GM15510 (cell line): ENCODE data around the gene FAM181A.

Experiments
- POLR2A ChIP-seq: IDR thresholded peaks from 3 replicates; pipeline ENCODE4 v1.6.1; 2011; ENCODE audit warnings: borderline replicate concordance; ENCODE audit not compliant: insufficient read length; ENCODE audit errors: extremely low read depth

FAM181A gene

DNA sequence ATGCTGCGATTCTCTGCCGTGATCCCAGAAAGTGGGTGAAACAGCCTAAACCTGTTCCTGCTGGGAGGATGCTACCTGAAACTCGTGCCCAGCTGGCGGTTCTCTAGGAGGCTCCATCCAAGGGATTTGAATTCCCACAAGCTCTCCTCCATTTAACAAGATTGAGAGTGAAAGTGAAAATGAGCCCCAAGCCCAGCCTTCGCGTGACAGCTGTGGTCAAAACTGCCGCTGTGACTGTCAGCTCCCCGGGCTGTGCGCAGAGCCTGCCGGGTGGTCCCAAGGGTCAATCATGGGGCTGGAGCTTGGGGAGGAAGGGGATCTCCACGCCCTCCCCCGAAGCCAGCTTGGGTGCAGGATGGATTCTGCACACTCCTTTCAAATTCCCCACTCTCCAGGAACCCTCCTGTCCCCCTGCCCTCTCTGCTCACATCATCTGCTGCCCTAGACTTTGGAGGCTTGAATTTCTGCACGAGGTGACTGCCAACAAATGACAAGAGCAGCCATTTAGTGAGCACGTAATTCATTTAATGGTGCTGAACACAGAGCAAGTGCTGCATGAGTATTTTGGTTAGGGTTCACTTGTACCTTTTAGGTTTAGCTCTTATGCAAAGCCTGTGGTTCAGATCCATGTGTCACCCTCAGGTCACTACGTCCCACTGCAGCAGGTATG, 44.0 kb downstream of the FAM181A start:
- peak; percentile 39 for TF ChIP-seq POLR2A

DNA sequence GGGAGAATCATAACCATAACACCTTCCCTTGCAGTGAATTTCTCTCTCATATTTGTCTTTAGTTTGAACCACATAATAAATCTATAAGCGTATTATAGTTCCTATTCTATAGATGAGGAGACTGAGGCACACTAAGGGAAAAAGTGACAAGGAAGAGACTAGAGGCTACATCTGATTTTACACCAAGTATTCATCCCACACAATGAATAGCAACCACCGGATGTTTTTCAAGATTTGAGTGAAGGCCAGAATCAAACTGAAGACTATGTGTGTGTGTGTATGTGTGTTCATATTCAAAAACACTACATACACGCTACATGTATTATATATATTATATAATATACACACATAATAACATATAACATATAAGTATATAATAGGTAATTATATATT, 44.5 kb downstream of the FAM181A start:
- TF ChIP-seq POLR2A, result no peak

DNA sequence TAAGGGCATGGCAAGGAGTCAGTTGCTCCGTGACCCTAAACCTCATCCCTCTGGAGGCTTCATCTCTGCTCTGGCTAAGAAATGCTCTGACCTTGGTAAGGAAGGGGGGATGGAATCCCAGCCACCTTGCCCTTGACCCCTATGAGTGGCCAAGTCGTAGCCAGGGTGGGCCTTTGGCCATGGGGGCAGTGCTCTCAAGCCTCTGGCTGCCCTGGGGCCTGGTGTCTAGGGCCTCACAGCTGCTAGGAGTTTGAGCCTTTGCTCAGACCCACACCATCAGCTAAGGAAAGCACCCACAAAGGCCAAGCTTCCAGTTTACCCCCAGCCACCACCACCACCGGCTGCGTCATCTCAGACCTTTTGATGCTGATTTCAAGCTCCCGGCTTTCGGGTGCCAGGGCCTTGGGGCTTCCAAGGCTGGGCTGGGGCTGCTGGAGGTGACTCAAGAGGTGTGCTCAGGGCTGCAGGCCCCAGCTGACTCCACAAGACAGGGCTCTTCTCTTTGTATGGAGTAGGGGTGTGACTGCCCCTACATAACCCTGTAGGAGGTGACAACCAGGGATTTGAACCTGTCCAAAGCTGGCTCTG, 45.6 kb downstream of the FAM181A start:
- TF ChIP-seq POLR2A, result no peak

DNA sequence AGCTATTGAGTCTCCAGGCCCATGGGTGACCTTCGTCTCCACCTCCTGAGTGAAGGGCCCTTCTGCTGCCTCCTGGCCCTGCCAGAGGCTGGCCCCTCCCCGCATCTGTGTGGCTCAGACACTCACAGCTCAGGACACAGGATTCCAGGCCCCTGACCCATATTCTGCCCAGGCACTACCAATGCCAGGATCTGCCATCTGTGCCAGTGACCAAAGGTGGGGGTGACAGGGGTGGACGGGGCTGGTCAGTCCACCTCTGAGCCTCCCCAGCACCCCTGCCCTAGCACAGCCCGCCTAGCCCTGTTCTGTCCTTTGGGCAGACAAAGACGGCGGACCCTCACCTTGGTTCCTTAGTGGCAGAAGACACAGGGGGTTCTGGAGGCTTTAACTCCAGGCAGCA, 46.5 kb downstream of the FAM181A start:
- no peak for TF ChIP-seq POLR2A

DNA sequence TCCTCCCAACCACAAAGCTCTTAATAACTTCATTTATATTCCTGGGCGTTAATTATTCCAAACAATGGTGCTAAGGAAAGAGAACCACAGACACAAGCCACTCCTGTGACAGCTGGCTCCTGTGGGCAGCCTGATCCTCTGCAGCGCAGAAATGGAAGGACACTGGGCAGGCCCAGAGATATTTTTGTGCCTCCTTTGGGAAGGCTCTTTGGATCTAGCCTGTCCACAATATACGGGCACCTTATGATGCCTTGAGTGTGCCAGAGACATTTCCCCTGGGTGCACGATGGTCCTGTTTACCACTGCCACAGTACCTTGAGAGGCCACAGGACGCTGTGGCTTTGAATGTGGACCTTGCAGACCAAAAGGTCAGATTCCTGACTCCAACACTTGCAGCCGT, 47.2 kb downstream of the FAM181A start:
- TF ChIP-seq POLR2A, result no peak

DNA sequence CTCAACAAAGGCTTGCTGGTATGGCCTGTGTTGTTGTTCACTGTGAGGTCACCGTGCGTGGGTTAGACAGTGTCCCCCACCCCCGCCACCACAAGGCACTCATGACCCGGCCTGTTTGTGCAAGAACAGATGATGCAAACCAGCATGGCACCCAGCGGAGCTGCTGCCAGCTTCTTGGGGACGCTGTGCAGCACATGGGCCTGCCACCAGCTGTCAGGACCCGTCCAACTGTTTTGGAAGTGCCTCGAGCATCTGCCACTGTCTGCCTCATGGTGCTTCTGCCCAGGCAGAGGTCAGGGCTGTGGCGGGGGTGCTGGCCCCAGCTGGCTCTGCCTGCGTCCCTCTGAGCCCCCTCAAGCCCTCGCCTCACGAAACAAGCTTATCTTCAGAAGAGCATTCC, 47.7 kb downstream of the FAM181A start:
- TF ChIP-seq POLR2A, result no peak

DNA sequence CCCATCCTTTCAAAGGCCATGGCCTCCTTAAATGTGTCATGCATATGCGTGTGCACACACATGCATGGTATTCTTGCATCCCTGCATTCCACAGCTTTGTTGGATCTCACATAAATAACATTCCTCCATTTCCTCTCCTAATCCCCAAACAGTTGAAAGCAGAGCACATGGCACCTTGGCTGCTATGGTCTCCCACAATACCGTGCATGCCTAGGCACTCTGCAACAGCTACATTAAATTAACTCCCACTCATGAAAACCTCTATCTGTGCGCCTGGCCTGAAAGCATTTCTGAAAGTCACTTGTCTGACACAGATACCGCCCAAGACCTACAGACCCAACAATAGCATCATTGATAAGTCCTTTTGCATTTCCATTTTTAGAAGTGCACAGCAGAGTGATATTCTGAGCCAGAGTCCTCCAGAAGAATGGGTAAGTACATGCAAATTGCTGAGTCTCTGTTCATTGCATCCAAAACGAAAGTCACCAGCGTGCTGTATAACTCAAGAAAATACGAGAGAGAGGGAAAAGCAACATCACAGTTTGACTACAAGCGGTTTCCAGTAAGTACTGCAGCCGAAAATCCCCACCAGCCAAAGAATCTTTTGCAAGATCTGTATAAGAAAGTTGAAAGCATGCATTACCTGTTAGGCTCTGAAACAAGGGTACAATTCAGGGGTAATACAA, 48.8 kb downstream of the FAM181A start:
- peak; percentile 30 for TF ChIP-seq POLR2A

DNA sequence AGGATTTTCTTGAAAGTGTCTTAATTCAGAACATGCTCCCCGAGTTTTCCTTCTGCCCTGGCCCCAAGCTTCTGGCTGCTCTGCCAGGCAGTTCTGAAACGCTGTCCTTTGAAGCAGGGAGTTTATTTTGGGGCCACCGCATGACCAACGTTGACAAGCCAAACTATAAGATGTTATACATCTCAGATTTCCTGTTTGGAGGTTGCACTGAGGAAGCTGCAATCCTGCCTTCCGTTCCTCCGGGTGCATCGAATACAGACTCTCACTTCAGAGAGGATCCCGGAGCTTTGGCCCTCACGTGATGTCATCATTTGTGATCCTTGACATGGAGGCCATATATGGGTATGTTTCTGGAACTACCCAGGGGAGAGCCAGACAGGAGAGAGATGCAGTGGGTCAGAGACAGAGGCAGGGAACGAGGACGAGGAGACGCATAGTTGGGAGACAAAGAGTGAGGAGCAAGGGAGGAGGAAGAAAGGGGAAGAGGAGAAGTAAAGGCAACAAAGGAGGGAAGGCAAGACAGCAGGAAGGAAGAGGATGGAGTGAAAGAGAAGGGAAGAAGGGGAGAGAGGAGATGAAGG, 49.4 kb downstream of the FAM181A start, which contains the start of gene ASB2:
Gene ASB2, minus strand, starts transcription at position 94 of the 581 bp plus-strand sequence. CDS start 12,031 bp downstream, outside the sequence.
- no peak for TF ChIP-seq POLR2A

DNA sequence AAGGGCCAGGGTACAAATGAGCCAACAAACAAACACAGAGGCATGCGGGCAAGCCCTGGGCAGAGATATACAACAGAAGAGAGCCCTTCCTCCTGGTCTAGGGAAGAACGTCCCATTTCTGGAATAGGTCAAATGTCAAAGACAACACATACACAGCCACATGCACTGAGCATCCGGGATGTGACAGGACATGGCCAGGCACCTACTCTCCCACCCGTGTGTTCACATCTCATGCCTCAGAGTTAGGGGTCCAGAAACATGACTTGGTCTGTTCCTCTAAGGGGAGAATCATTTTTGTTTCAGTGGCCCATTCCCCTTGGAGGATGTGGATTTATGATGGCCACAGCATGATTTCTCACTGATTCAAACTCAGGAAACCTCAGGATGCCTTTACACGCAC, 50.0 kb downstream of the FAM181A start:
- no peak for TF ChIP-seq POLR2A

DNA sequence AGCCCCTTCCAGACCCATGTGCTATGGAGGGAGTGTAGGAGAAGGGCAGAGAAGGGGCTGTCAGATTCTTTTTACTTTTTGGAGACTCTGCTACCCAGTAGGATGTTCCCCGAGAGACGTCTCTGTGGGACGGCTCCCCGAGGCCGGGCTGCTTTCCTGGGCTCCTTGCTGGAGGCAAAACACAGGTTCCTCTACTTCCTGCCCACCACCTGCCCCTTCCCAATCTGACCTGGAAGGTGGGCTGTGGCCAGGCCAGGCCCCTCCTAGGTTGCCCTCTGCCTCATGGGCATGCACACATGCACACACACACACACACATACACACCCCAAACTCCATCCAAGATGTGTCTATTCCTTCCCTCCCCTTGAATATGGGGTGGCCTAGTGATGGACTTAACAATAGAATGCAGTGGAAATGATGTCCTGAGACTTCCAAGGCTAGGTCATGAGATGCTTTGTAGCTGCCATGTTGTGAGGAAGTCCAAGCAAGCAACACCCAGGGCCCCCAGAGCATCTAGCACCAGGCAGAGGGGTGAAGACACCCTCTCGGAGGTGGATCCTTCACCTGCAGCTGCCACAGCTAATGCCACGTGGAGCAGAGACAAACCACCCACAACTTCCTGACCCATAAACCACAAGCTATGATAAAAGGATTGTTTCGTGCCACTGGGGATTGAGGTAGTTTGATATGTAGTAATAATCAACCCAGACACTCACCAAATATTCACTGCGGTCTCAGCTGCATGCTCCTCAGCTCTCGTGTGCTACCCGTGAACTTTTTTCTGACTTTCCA, 50.8 kb downstream of the FAM181A start:
- no peak for TF ChIP-seq POLR2A

DNA sequence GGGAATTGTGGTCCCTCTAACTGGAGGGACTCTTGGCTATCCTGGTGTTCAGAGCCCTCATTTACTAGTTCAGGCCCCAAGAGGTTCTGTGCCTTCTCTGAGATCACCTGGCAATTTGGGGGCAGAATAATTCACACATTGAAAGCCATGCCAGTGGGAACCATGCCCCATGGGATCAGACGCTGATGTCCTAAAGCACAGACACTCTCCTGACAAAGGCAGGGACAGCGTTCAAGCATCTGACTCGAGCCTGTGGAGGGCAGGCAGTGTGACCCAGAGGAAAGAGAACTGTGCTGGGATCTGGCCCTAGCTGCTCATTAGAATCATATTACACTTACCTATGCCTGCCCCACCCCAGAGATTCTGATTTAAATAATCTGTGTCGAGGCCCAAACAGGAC, 51.6 kb downstream of the FAM181A start:
- TF ChIP-seq POLR2A, result no peak
